Glutamatergic neuron (in vitro differentiated cells): ENCODE measurements around the gene C19orf67. TPM values are rescaled to one million over a fixed set of nuclear protein-coding genes. Genes with fewer than 3 reads are reported as not detected.

Experiments
- DNase-seq: peaks from one replicate; pipeline ENCODE4 v3.0.0; 2022
- H3K27ac Mint-ChIP-seq: one replicate; pipeline ENCODE4 v1.8.0; 2020; ENCODE audit warnings: mild to moderate bottlenecking, mixed read lengths, inconsistent platforms; ENCODE audit not compliant: unreplicated experiment
- H3K27me3 Mint-ChIP-seq: one replicate; pipeline ENCODE4 v1.8.0; 2020; ENCODE audit warnings: mild to moderate bottlenecking, moderate library complexity, mixed read lengths, inconsistent platforms; ENCODE audit not compliant: unreplicated experiment
- H3K36me3 Mint-ChIP-seq: one replicate; pipeline ENCODE4 v1.8.0; 2020; ENCODE audit warnings: mild to moderate bottlenecking, mixed read lengths, inconsistent platforms; ENCODE audit not compliant: unreplicated experiment
- H3K4me1 Mint-ChIP-seq: one replicate; pipeline ENCODE4 v1.8.0; 2020; ENCODE audit warnings: mild to moderate bottlenecking, low read depth, mixed read lengths, inconsistent platforms; ENCODE audit not compliant: unreplicated experiment
- H3K4me3 Mint-ChIP-seq: one replicate; pipeline ENCODE4 v1.8.0; 2020; ENCODE audit warnings: mild to moderate bottlenecking, mixed read lengths, inconsistent platforms; ENCODE audit not compliant: unreplicated experiment
- H3K9me3 Mint-ChIP-seq: one replicate; pipeline ENCODE4 v1.8.0; 2020; ENCODE audit warnings: mild to moderate bottlenecking, moderate library complexity, mixed read lengths, inconsistent platforms; ENCODE audit not compliant: unreplicated experiment
- CTCF ChIP-seq: fragments of 200-600 bp; sonication (generic); IDR thresholded peaks from one replicate; pipeline ENCODE4 v1.5.0; 2021; ENCODE audit not compliant: partially characterized antibody, unreplicated experiment
- total RNA-seq: library from RNA; stranded (reverse); fragmentation: NEBNext Ultra II Directional; extraction: Animal tissue kit (Norgen Biotek cat#: 25700); gene quantifications from one replicate; pipeline ENCODE4 v1.2.1, GENCODE V29; 2021; ENCODE audit not compliant: unreplicated experiment

Gene C19orf67
- total RNA-seq, 1 donor from 2014 or later: 0.71 TPM

DNA sequence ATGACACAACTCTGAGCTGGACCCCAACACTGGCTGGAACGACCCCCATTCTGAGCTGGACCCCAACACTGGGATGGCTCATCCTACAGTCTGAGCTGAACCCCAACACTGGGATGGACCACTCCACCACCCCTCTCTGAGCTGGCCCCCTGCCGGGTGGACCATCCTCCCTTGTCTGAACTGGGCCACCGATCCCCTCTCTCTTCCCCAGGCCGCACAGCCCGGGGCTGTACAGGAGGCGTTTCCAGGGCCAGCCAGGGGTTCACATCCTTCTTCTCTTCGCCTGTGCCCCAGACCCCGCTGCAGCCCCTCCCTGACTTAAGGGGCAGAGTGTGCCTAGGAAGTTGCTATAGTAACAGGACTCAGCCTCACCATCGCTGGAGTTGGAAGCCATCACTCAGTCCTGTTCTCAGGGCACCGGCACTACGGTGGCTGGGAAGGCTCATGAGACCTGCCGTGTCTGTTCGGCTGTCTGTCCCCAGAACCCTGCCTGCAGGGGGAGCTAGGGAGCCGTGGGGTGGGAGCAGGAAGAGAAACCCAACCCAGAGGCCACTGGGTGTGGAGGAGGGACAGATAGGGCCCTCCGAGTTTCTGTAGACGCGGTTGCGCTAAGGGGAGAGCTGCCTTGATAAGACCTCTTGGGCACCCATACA, 28.3 kb upstream of the C19orf67 start:
- peak; percentile 31 for DNase-seq
- Mint-ChIP-seq H3K4me1 (peaks cover 17% of the 10 kb centered on the region), H3K27me3 (peaks cover 10% of the 10 kb centered on the region), H3K27ac (no peak overlapping the region), H3K4me3 (no peak overlapping the region), H3K9me3 (peaks cover 5% of the 10 kb centered on the region), H3K36me3 (no peaks in the 10 kb centered on the region)
- TF ChIP-seq CTCF: no peak

GRCh38 chr19:14112809-14113385, 27.3 kb upstream of the C19orf67 start:
- no peak for TF ChIP-seq CTCF
- Mint-ChIP-seq H3K4me1 (peaks cover 17% of the 10 kb centered on the region), H3K9me3 (peaks cover 4% of the 10 kb centered on the region), H3K27ac (peak overlapping the region; percentile 22), H3K36me3 (no peaks in the 10 kb centered on the region), H3K27me3 (peaks cover 6% of the 10 kb centered on the region), H3K4me3 (no peak overlapping the region)
- no peak for DNase-seq

GRCh38 chr19:14112051-14112808, 26.6 kb upstream of the C19orf67 start:
- Mint-ChIP-seq H3K36me3 (no peaks in the 10 kb centered on the region), H3K4me1 (peaks cover 18% of the 10 kb centered on the region), H3K27me3 (peaks cover 6% of the 10 kb centered on the region), H3K27ac (no peak overlapping the region), H3K4me3 (no peak overlapping the region), H3K9me3 (peaks cover 4% of the 10 kb centered on the region)
- no peak for TF ChIP-seq CTCF
- DNase-seq: no peak

DNA sequence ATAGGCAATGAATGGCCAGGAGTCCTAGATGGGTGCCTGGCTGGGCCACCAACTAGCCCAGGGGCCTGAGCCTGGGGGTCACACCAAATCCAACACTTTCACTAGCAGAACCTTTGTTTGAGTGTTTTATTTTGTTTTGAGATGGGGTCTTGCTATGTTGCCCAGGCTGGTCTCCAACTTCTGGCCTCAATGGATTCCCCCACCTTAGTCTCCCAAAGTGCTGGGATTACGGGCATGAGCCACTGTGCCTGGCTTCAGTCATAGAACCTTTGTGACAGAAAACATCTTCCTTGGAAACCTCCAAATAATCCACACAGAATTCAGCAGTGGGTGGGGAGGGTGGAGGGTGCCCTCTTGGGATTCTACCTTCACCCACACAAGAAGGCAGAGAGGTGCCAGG, 25.9 kb upstream of the C19orf67 start:
- H3K27ac Mint-ChIP-seq: no peak overlapping the region
- peaks cover 2% of the 10 kb centered on the region for H3K9me3 Mint-ChIP-seq
- H3K4me1 Mint-ChIP-seq: peaks cover 16% of the 10 kb centered on the region
- H3K4me3 Mint-ChIP-seq: no peak overlapping the region
- peaks cover 2% of the 10 kb centered on the region for H3K27me3 Mint-ChIP-seq
- H3K36me3 Mint-ChIP-seq: no peaks in the 10 kb centered on the region
- TF ChIP-seq CTCF: no peak
- no peak for DNase-seq

DNA sequence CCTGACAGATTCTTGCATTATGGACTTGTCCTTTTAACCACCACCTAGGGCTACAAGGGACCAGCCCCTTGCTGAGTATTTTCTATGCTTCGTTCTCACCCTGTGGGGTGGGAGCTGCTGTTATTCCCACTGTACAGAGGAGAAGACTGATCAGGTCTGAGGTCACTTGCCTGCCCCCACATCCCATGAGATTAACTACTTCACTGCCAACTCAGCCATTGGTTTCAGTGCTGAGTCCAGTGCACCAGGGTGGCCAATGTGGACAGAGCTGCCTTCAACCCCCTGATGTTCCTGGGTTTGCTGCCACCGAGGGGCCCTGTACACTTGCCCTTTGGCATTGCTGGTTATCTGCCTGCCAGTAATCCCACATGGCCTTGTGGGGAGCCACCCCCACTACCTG, 25.1 kb upstream of the C19orf67 start:
- H3K4me3 Mint-ChIP-seq: no peak overlapping the region
- H3K36me3 Mint-ChIP-seq: no peaks in the 10 kb centered on the region
- H3K27ac Mint-ChIP-seq: no peak overlapping the region
- no peak for DNase-seq
- peaks cover 10% of the 10 kb centered on the region for H3K4me1 Mint-ChIP-seq
- no peaks in the 10 kb centered on the region for H3K9me3 Mint-ChIP-seq
- no peaks in the 10 kb centered on the region for H3K27me3 Mint-ChIP-seq
- TF ChIP-seq CTCF: no peak
